ENCODE data around the gene LRRN3. TPM values are rescaled to one million over a fixed set of nuclear protein-coding genes. Genes with fewer than 3 reads are reported as not detected.

LRRN3 gene
- total and polyA plus RNA-seq, 2 of the 8 experiments (the other 6 are each of a cell fraction or from before 2014, with no cell fraction given): 0.20 to 0.32 TPM

- H2BK20ac ChIP-seq (ENCODE audit: low read length): no peak overlapping the region
- ChIA-PET POLR2A (ENCODE audit: partially characterized antibody) (no interaction called here), CTCF (ENCODE audit: partially characterized antibody) (no interaction called here)
- no peak overlapping the region for H3K4ac ChIP-seq (replicated peaks; ENCODE audit: insufficient read length, low read depth, low read length)
- no peaks in the 10 kb centered on the region for H3K79me2 ChIP-seq (ENCODE audit: control insufficient read depth in 1 of 2, insufficient read depth in 2 of 2, low read length in 2 of 2)
- no peak for FAIRE-seq
- H3K4me3 ChIP-seq (ENCODE audit: extremely low read depth in 1 of 4, insufficient read depth in 2 of 4, low read depth in 3 of 4, low read length in 4 of 4): no peak overlapping the region
- no peaks in the 10 kb centered on the region for H4K20me1 ChIP-seq (replicated peaks in 1 of 2; ENCODE audit: control insufficient read depth in 1 of 2, insufficient read depth in 2 of 2, low read length in 2 of 2)
- DNase-seq (ENCODE audit: low read depth in 1 of 2, low spot score in 2 of 2): no peak
- H3K79me1 ChIP-seq (ENCODE audit: low read depth, low read length): no peaks in the 10 kb centered on the region
- no peak overlapping the region for H4K5ac ChIP-seq (ENCODE audit: insufficient read length, low read depth, low read length)
- H3K27ac ChIP-seq (ENCODE audit: low read depth, low read length): no peak overlapping the region
- H3K4me1 ChIP-seq (replicated peaks in 1 of 4; ENCODE audit: control insufficient read depth in 3 of 4, insufficient read depth in 4 of 4, low read length in 3 of 4): no peaks in the 10 kb centered on the region
- H3K23ac ChIP-seq (ENCODE audit: insufficient read length): no peak overlapping the region
- H3K4me2 ChIP-seq (ENCODE audit: insufficient read depth in 1 of 2, low read depth in 2 of 2, low read length in 2 of 2): no peak overlapping the region
- no peak overlapping the region for H3K14ac ChIP-seq (ENCODE audit: insufficient read length)
- no peak overlapping the region for H3K18ac ChIP-seq (ENCODE audit: extremely low read depth, low read length)
- H3K9ac ChIP-seq (replicated peaks in 1 of 4; ENCODE audit: extremely low read depth in 1 of 4, low read depth in 3 of 4, low read length in 3 of 4): no peak overlapping the region
- no peaks in the 10 kb centered on the region for H3K27me3 ChIP-seq (replicated peaks in 1 of 4; ENCODE audit: control insufficient read depth in 3 of 4, extremely low read depth in 1 of 4, insufficient read depth in 3 of 4, low read length in 3 of 4)
- H2BK5ac ChIP-seq (ENCODE audit: low read depth, low read length): no peak overlapping the region
- H3K9me3 ChIP-seq (ENCODE audit: insufficient read depth in 2 of 2, low read depth in 1 of 2, low read length in 1 of 2): no peaks in the 10 kb centered on the region
- H2BK15ac ChIP-seq (ENCODE audit: low read length): no peak overlapping the region
- H2BK120ac ChIP-seq (replicated peaks; ENCODE audit: low read depth, low read length): no peak overlapping the region
- H4K8ac ChIP-seq (ENCODE audit: extremely low read depth, insufficient read depth, low read length): no peak overlapping the region
- no peaks in the 10 kb centered on the region; the same call in 1 of the 2 replicates for H3K23me2 ChIP-seq (ENCODE audit: low read depth, low read length)
- no peak overlapping the region for H4K91ac ChIP-seq (replicated peaks; ENCODE audit: insufficient read length, low read length)
- H2AK5ac ChIP-seq (ENCODE audit: low read depth, low read length): no peak overlapping the region
- no peak overlapping the region for H2BK12ac ChIP-seq (ENCODE audit: low read depth, low read length)
- no peaks in the 10 kb centered on the region for H3K36me3 ChIP-seq (ENCODE audit: control insufficient read depth in 2 of 4, insufficient read depth in 4 of 4, low read length in 3 of 4)
- no peak for TF ChIP-seq RBBP5 (IDR thresholded peaks at IDR 0.05; ENCODE audit: borderline replicate concordance, low read depth, low read length)
- TF ChIP-seq HDAC6 (IDR thresholded peaks at IDR 0.05; ENCODE audit: low read depth, low read length): no peak
- TF ChIP-seq RAD21 (IDR thresholded peaks at IDR 0.05 in 1 of 2, conservative IDR thresholded peaks at IDR 0.05 in 1 of 2; ENCODE audit: low read depth in 2 of 2, low read length in 2 of 2): no peak
- TF ChIP-seq CHD2 (IDR thresholded peaks at IDR 0.05; ENCODE audit: low read length): no peak
- no peak for TF ChIP-seq SIRT6 (IDR thresholded peaks at IDR 0.05; ENCODE audit: low read length)
- no peak for TF ChIP-seq PHF8 (conservative IDR thresholded peaks at IDR 0.05; ENCODE audit: low read depth, low read length)
- no peak for TF ChIP-seq TAF1 (IDR thresholded peaks at IDR 0.05; ENCODE audit: low read depth, low read length)
- no peak for TF ChIP-seq RNF2 (IDR thresholded peaks at IDR 0.05; ENCODE audit: borderline replicate concordance, low read depth, low read length, missing control alignments, poor library complexity, severe bottlenecking)
- no peak overlapping the region for H2AFZ ChIP-seq (ENCODE audit: low read length)
- no peak overlapping the region for H3K56ac ChIP-seq (replicated peaks; ENCODE audit: insufficient read length, low read depth, low read length)
Observed at GRCh38 chr7:111160297-111160696, 69.4 kb downstream of the LRRN3 start.

Data from H1 (cell line).